Naive thymus-derived CD8-positive, alpha-beta T cell (primary cell): ENCODE measurements around the gene OPCML. TPM values are rescaled to one million over a fixed set of nuclear protein-coding genes. Genes with fewer than 3 reads are reported as not detected.
"Not testable (repeated sequence)": the region's sequence is repeated elsewhere in the genome, so short reads cannot be mapped to it uniquely, and the experiment has no call there.

ENCODE experiments used
- ATAC-seq, 2 donors: fragments of 150-1000 bp; cut with Tn5 transposase in 1 of 2; sonication (Bioruptor Pico), chemical (Tn5 transposase) in 1 of 2; 1 replicate in 1 of 2; 2 replicates in 1 of 2; pipeline ENCODE4 v1.10.0; 2021; ENCODE audit warnings: mild to moderate bottlenecking in 2 of 2, moderate library complexity in 2 of 2
- POLR2A ChIA-PET: fragments of 350-600 bp; sonication (Branson Sonifier 250); formaldehyde crosslinking; loops from one replicate; lab custom pipeline; 2021; ENCODE audit warnings: antibody characterized with exemption; lab: Charles Lee
- DNase-seq, 10 donors: peaks; one replicate each; pipeline versions ENCODE4 v3.0.0 to v3.0.0-alpha.2; 2020 to 2022
- H3K27ac Mint-ChIP-seq, 10 donors: one replicate each; pipeline ENCODE4 v1.8.0; 2020 to 2022; ENCODE audit warnings: mild to moderate bottlenecking in 10 of 10, mixed read lengths in 10 of 10, moderate library complexity in 4 of 10, inconsistent platforms in 1 of 10
- H3K27me3 Mint-ChIP-seq, 5 donors: one replicate each; pipeline ENCODE4 v1.8.0; 2021 to 2022; ENCODE audit warnings: mixed read lengths in 5 of 5
- H3K36me3 Mint-ChIP-seq, 3 donors: one replicate each; pipeline ENCODE4 v1.8.0; 2020 to 2022; ENCODE audit warnings: mixed read lengths in 3 of 3, mild to moderate bottlenecking in 2 of 3, inconsistent platforms in 1 of 3
- H3K4me1 Mint-ChIP-seq, 4 donors: one replicate each; pipeline ENCODE4 v1.8.0; 2021 to 2022; ENCODE audit warnings: mixed read lengths in 4 of 4
- H3K4me3 Mint-ChIP-seq, 10 donors: one replicate each; pipeline ENCODE4 v1.8.0; 2020 to 2022; ENCODE audit warnings: mild to moderate bottlenecking in 10 of 10, mixed read lengths in 10 of 10, moderate library complexity in 6 of 10, inconsistent platforms in 1 of 10
- H3K9me3 Mint-ChIP-seq, 9 donors: one replicate each; pipeline ENCODE4 v1.8.0; 2020 to 2022; ENCODE audit warnings: mixed read lengths in 9 of 9, mild to moderate bottlenecking in 3 of 9, inconsistent platforms in 1 of 9, moderate library complexity in 1 of 9
- polyA plus RNA-seq, 3 donors: library from polyadenylated mRNA; unstranded; fragments of 300-500 nt; fragmentation: Illumina TruSeq; gene quantifications; one replicate each; pipeline ENCODE4 v1.2.3, GENCODE V29; 2021
- total RNA-seq, 8 experiments: library from RNA in 2 of 8; stranded (reverse) in 2 of 8; gene quantifications; one replicate each; pipeline ENCODE4 v1.2.3 and lab custom pipeline; 2021 to 2026

The OPCML gene
- total and polyA plus RNA-seq, 5 experiments from 2014 or later, result not detected

DNA sequence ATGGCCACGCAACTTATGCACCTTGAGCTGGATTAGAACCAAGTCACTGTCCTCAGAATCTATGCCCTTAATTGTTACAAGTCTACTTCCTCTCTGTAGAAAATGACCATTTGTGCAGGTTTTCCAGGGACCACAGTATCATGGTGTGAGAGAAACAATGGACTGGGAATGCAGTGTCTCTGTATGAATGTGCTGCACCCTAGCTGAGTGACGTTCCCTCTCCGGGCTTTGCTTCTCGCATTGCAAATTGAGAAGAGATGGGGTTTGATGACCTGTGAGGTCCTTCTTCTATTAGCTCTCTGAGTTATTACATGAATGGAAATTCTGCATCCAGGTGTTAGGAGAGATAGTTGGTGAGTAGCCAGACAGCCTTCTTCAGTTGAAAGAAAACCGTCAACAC, 1109.6 kb downstream of the OPCML start:
- POLR2A ChIA-PET, result no interaction called here
- Mint-ChIP-seq H3K27ac (no peak overlapping the region), H3K36me3 (no peaks in the 10 kb centered on the region), H3K27me3 (peaks cover 0 to 7% (median 0%) of the 10 kb centered on the region in 5 donors), H3K9me3 (peaks cover 0 to 12% (median 3%) of the 10 kb centered on the region in 9 donors), H3K4me3 (no peak overlapping the region), H3K4me1 (no peaks in the 10 kb centered on the region)
- ATAC-seq (no peak), DNase-seq (no peak)

DNA sequence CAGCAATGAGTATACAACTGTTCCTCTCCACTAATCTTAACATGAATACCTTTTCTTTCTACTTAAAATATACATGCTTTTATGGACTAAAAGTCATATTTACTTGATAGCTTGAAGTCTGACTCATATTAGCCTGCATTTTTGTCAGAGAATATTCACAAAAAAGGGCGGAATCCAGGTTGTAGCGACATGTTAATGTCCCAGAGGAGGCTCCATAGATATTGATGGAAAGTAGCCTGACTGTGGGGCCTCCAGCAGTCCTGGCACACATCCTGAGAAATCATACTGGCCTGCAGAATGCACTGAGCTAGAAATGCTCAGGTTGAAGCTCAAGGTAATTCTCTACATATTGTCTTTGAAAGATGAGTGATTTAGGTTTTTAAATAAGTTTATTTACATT, 1110.7 kb downstream of the OPCML start:
- Mint-ChIP-seq H3K4me3 (no peak overlapping the region), H3K27ac (no peak overlapping the region), H3K27me3 (peaks cover 0 to 7% (median 0%) of the 10 kb centered on the region in 5 donors), H3K4me1 (no peaks in the 10 kb centered on the region), H3K36me3 (no peaks in the 10 kb centered on the region), H3K9me3 (peaks cover 0 to 12% (median 5%) of the 10 kb centered on the region in 9 donors)
- ATAC-seq (no peak), DNase-seq (no peak)
- POLR2A ChIA-PET, result no interaction called here

DNA sequence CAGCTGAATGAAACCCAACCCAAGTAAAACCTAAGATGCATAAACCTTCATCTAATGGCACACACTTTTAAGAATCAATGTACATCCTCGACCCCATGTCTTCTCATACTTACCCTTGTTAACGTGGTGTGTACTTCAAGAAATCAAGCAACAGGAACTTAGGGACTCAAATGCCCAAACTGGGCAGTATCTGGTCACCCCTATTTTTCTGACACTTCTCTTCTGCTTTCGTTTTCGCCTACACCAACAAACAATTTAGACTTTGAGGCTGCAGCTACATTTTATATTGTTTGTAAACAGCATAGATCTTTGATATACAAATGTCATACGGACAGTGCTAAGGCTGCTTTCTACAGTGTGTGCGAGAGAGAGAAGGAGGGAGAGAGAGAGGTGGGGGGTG, 1117.8 kb downstream of the OPCML start:
- H3K27me3 Mint-ChIP-seq, result peaks cover 0 to 19% (median 3%) of the 10 kb centered on the region in 5 donors
- peaks cover 0 to 17% (median 6%) of the 10 kb centered on the region in 9 donors for H3K9me3 Mint-ChIP-seq
- POLR2A ChIA-PET, result no interaction called here
- no peaks in the 10 kb centered on the region for H3K36me3 Mint-ChIP-seq
- no peaks in the 10 kb centered on the region for H3K4me1 Mint-ChIP-seq
- H3K4me3 Mint-ChIP-seq, result no peak overlapping the region
- H3K27ac Mint-ChIP-seq, result no peak overlapping the region
- DNase-seq, result no peak
- no peak for ATAC-seq

DNA sequence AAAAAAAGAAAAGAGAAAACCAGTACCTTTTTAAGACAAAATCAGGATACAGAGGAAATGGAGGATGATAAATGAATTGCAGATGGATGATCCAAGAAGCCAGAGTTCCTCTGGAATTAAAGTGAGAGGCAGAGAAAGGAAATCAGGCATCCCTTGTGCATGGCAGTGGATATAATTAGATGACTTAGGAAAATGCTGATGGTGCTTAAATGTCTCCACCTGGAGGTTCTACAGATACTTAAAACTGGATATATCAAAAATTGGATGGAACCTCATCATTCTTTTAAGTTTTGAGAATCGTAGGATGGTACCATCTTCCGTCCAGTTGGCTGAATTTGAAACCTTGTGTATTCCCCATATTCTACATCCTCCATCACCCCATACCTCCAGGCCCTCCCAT, 1121.9 kb downstream of the OPCML start:
- ATAC-seq, result no peak
- Mint-ChIP-seq H3K4me1 (no peaks in the 10 kb centered on the region), H3K27ac (no peak overlapping the region), H3K4me3 (no peak overlapping the region), H3K27me3 (peaks cover 0 to 24% (median 3%) of the 10 kb centered on the region in 5 donors), H3K36me3 (no peaks in the 10 kb centered on the region), H3K9me3 (peaks cover 0 to 20% (median 2%) of the 10 kb centered on the region in 9 donors)
- POLR2A ChIA-PET, result no interaction called here
- DNase-seq, result no peak

DNA sequence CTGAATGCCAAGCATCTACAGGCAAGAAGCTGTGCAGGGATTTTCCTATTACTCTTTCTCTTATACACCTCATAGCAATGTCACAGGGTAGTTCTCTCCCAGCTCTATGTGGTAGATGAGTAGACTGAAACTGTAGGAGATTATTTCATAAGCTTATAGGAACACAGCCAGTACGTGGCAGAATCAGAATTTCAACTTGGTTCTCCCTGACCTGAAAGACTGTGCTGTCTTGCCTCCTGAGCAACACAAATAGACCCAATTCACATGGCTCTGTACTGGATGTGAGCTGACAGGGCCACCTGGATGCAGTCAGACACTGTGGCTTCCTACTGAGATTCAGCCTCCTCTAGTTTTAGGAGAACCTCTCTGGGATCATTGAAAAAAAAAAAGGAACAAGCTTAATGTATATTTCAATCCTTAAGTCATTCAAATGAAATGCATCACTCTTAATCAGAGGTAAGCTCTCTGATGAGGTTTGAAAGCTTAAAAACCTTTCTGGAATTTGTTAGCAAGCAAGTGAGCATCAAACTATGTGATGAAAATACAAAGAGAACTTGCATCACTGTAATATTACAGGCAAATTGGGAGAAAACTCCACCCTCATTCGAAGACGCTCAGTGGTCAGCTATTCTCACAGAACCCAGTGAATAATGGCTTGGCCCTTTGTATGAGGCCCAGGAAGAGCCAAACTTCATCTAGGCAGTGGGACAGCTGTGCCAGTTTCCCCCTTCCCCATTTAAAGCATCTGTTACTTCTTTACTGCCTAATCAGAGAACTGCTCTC, 1122.5 kb downstream of the OPCML start:
- POLR2A ChIA-PET, result no interaction called here
- Mint-ChIP-seq H3K27ac (no peak overlapping the region), H3K9me3 (peaks cover 0 to 20% (median 4%) of the 10 kb centered on the region in 9 donors), H3K4me1 (no peaks in the 10 kb centered on the region), H3K27me3 (peaks cover 0 to 24% (median 3%) of the 10 kb centered on the region in 5 donors), H3K4me3 (no peak overlapping the region), H3K36me3 (no peaks in the 10 kb centered on the region)
- no peak for DNase-seq
- ATAC-seq, result no peak

DNA sequence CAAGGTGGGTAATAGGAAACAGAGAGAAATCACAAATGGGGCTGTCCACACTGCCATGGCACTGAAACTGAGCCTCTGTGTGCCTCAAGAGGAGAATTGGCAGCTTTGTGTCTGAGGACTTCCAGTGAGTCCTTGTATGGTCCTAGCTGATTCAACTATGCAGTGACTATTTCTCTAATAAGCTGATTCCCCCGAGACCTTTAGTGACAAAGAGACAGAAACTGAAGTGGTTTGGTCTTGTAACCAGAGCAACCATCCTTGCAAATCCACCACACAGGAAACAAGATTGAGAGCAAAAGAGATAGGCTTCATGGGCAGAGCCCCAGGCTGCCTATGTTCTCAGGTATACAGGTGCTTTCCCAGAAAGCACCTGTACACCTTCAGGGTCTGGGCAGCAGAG, 1123.4 kb downstream of the OPCML start:
- Mint-ChIP-seq H3K27me3 (peaks cover 0 to 24% (median 3%) of the 10 kb centered on the region in 5 donors), H3K27ac (no peak overlapping the region), H3K4me3 (no peak overlapping the region), H3K36me3 (no peaks in the 10 kb centered on the region), H3K9me3 (peaks cover 0 to 20% (median 4%) of the 10 kb centered on the region in 9 donors), H3K4me1 (no peaks in the 10 kb centered on the region)
- DNase-seq (no peak), ATAC-seq (no peak)
- POLR2A ChIA-PET, result no interaction called here

DNA sequence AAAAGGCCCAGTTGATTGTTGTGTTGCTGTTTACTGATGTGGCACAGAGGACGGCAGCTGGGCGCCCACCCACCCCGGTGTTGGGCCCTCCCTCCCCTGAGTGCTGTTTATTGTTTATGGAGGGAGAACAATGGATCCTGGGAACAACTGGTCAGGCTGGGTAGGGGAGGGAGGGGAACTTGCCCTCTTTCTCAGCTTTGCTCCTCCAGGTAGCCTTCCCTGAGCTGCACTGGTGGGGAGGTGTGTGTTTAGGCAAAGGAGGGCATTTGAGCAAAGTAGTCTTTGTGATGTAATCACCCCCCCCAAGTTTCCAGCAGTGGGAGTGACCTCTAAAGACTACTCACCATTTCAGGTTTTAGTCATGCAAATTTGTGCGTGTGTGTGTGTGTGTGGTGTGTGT, 1126.6 kb downstream of the OPCML start:
- DNase-seq, result no peak
- peaks cover under 1 to 16% (median 4%) of the 10 kb centered on the region in 5 donors for H3K27me3 Mint-ChIP-seq
- peaks cover 0 to 9% (median 0%) of the 10 kb centered on the region in 9 donors for H3K9me3 Mint-ChIP-seq
- no peak for ATAC-seq
- no peak overlapping the region for H3K27ac Mint-ChIP-seq
- H3K4me3 Mint-ChIP-seq, result no peak overlapping the region
- POLR2A ChIA-PET, result no interaction called here
- no peaks in the 10 kb centered on the region for H3K36me3 Mint-ChIP-seq
- no peaks in the 10 kb centered on the region for H3K4me1 Mint-ChIP-seq

DNA sequence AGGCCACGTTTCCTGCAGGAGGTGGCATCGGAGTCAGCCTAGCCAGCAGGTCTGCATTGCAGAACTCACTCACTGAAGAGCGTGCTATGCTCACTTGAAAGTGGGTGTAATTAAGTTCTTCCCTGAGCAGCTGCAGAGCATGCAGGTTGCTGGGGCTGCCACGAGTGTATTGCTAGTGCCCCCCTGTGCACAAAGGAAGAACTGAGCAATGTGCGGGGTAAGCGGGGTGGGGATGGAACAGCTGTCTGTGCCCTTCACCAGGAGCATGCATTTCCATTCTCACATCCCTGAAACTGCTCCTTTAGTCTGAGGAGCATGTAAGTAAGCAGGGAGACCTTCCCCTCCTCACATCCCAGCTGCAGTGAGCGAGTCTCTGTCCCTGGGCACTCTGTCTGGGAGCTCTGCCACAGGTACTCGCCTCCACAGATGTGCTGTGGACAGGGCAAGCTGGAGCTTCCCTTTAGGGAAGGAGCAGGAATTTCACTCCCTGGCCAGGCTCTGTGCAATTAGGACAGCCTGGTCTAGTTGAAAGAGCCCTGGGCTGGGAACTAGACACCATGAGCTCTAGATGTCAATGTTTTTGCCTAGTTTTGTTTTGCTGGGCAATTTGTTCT, 1130.1 kb downstream of the OPCML start:
- H3K27ac Mint-ChIP-seq, result no peak overlapping the region
- no peak overlapping the region for H3K4me3 Mint-ChIP-seq
- H3K9me3 Mint-ChIP-seq, result peaks cover 0 to 27% (median 11%) of the 10 kb centered on the region in 9 donors
- no peaks in the 10 kb centered on the region for H3K4me1 Mint-ChIP-seq
- POLR2A ChIA-PET, result no interaction called here
- peaks cover 0 to 10% (median 0%) of the 10 kb centered on the region in 3 donors for H3K36me3 Mint-ChIP-seq
- ATAC-seq, result no peak
- peaks cover 3 to 28% (median 10%) of the 10 kb centered on the region in 5 donors for H3K27me3 Mint-ChIP-seq
- DNase-seq, result no peak

DNA sequence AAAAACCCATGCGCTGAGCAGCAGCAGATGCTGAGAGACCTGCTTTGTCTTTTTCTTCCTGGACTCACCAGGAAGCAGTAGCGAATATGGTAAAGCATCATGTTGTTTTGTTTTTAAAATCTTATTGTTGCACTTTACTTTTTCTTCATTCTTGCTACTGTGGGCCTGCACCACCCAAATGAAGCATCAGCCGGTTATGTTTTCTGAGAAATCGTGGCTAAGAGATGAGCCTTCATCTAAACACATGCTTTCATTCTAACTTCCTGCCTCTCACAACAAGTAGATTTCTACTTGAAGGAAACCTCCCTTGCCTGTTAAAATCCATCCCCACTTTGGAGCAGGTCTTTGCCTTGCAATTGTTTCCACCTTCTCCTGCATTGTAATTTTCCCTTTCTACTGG, 1136.0 kb downstream of the OPCML start:
- no peak for ATAC-seq
- POLR2A ChIA-PET, result no interaction called here
- no peaks in the 10 kb centered on the region for H3K4me1 Mint-ChIP-seq
- DNase-seq, result no peak
- peaks cover 0 to 14% (median 0%) of the 10 kb centered on the region in 3 donors for H3K36me3 Mint-ChIP-seq
- no peak overlapping the region for H3K27ac Mint-ChIP-seq
- H3K4me3 Mint-ChIP-seq, result no peak overlapping the region
- peaks cover 2 to 18% (median 8%) of the 10 kb centered on the region in 5 donors for H3K27me3 Mint-ChIP-seq
- H3K9me3 Mint-ChIP-seq, result peaks cover 5 to 57% (median 16%) of the 10 kb centered on the region in 9 donors

DNA sequence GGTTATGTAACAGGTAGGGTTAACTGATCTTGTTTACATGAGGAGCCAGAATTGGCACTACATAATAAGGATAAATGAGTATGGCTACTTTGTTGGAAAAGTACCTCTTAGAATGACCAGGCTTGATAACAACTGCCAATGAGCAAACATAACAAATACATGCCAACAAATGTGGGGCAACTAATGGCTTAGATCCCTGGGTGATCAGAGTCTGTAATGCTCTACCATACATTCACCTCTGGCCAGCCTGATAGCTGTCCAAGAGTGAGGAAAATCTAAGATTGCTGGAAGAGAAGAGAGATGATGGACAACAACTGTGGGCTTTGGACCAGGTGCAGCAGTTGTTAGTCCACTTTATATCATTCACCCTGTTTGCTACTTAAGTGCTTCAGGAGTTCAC, 1136.9 kb downstream of the OPCML start:
- Mint-ChIP-seq H3K27me3 (peaks cover 0 to 14% (median 5%) of the 10 kb centered on the region in 5 donors), H3K36me3 (peaks cover 0 to 14% (median 0%) of the 10 kb centered on the region in 3 donors), H3K4me3 (no peak overlapping the region), H3K4me1 (no peaks in the 10 kb centered on the region), H3K9me3 (peaks cover 11 to 63% (median 16%) of the 10 kb centered on the region in 9 donors), H3K27ac (no peak overlapping the region)
- ATAC-seq (no peak), DNase-seq (no peak)
- POLR2A ChIA-PET, result no interaction called here

DNA sequence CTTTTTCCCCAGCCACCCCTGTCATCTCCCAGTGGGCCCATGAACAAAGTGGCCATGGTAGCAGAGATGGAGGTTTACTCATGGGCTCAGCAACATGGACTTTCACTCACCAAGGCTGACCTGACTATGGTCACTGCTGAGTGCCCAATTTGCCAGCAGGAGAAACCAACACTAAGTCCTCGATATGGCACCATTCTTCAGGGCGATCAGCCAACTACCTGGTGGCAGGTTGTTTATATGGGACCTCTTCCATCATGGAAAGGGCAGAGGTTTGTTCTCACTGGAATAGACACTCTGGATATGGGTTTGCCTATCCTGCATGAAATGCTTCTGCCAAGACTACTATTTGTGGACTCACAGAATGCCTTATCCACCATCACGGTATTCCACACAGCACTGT, 1152.8 kb downstream of the OPCML start:
- H3K27ac Mint-ChIP-seq, result no peak overlapping the region
- H3K4me1 Mint-ChIP-seq, result no peaks in the 10 kb centered on the region
- POLR2A ChIA-PET, result no interaction called here

DNA sequence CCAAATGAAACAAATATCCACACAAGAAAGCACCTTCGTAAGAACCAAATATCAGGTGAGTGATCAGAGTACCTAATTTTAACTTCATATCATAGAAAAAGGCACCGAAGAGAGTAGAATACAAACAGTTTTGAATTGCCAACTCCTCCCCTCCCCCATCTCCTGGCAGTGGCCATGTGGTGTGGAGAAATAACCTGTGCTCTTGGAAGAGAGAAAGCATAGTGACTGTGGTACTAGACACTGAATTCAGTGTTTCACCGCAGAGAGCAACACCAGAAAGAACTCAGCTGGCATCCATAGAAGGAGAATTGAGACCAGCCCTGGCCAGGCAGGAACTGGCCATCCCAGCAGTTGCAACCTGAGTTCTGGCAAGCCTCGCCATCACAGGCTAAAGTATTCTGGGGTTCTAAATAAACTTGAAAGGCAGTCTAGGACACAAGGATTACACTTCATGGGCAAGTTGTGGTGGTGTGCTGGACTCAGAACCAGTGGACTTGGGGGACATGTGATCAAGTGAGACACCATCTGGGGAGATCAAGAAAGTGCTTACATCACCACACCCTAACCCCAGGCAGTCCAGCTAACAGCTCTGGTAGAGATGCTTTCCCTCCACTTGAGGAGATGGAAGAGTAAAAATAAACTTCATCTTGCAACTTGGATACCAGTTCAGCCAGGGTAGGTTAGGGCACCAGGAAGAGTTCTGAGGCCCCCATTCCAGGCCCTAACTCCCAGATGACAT, 1158.7 kb downstream of the OPCML start:
- Mint-ChIP-seq H3K9me3 (peaks cover 0 to 12% (median 4%) of the 10 kb centered on the region in 9 donors), H3K27ac (no peak overlapping the region), H3K27me3 (peaks cover 0 to 24% (median 4%) of the 10 kb centered on the region in 5 donors), H3K4me3 (no peak overlapping the region), H3K4me1 (no peaks in the 10 kb centered on the region), H3K36me3 (no peaks in the 10 kb centered on the region)
- no peak for ATAC-seq
- POLR2A ChIA-PET, result no interaction called here
- DNase-seq, result no peak

More for the DNA sequence above, 1152.8 kb downstream of the OPCML start:
- Mint-ChIP-seq H3K36me3 (peaks cover 0 to 5% (median 0%) of the 10 kb centered on the region in 3 donors), H3K9me3 (peaks cover under 1 to 21% (median 6%) of the 10 kb centered on the region in 9 donors), H3K27me3 (peaks cover 0 to 16% (median 0%) of the 10 kb centered on the region in 5 donors), H3K4me3 (no peak overlapping the region)
- ATAC-seq (no peak), DNase-seq (no peak)

DNA sequence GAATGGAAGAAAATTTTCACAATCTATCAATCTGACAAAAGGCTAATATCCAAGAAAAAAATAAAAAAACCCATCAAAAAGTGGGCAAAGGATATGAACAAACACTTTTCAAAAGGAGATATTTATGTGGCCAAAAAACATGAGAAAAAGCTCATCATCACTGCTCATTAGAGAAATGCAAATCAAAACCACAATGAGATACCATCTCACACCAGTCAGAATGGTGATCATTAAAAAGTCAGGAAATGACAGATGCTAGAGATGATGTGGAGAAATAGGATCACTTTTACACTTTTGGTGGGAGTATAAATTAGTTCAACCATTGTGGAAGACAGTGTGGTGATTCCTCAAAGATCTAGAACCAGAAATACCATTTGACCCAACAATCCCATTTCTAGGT, 1162.2 kb downstream of the OPCML start:
- H3K4me1 Mint-ChIP-seq, DNase-seq, H3K36me3 Mint-ChIP-seq, H3K4me3 Mint-ChIP-seq, H3K27ac Mint-ChIP-seq, POLR2A ChIA-PET, ATAC-seq: not testable (repeated sequence)
- peaks cover 0 to 25% (median 2%) of the 10 kb centered on the region in 5 donors for H3K27me3 Mint-ChIP-seq
- peaks cover 0 to 26% (median 5%) of the 10 kb centered on the region in 9 donors for H3K9me3 Mint-ChIP-seq
